Endothelial cell of umbilical vein (primary cell): ENCODE measurements around the gene ZBBX. TPM values are rescaled to one million over a fixed set of nuclear protein-coding genes. Genes with fewer than 3 reads are reported as not detected.
A peak's percentile ranks its signal among the peaks of the same experiment; 100 is the strongest.

Source experiments
- BruUV-seq: library from RNA; stranded (reverse); fragments of 400-500 nt; replicated peaks from 2 replicates; lab custom pipeline; 2021; lab: Mats Ljungman, UMichigan
- CTCF ChIA-PET: fragments of 300-600, 350-600 bp; sonication (Branson Sonifier 250); formaldehyde crosslinking; loops from one replicate; lab custom pipeline; 2021; ENCODE audit warnings: antibody characterized with exemption, inconsistent platforms; lab: Charles Lee
- POLR2A ChIA-PET: fragments of 300-600, 350-600 bp; sonication (Branson Sonifier 250); formaldehyde crosslinking; loops from one replicate; lab custom pipeline; 2021; ENCODE audit warnings: antibody characterized with exemption, inconsistent platforms; lab: Charles Lee
- DNase-seq: peaks from one replicate; pipeline ENCODE4 v3.0.0-alpha.2; 2011; ENCODE audit warnings: low read depth, low spot score
- FAIRE-seq: peaks from 2 replicates; lab custom pipeline; 2011; peaks lifted over from hg19 to GRCh38; lab: Jason Lieb, UNC
- H2AFZ ChIP-seq: 2 replicates; pipeline ENCODE4 v1.6.0; 2012; ENCODE audit warnings: low read depth, low read length, control low read depth, inconsistent platforms
- H3K27ac ChIP-seq: 2 replicates; pipeline ENCODE4 v1.5.1; 2011; ENCODE audit warnings: low read depth, mild to moderate bottlenecking, control low read depth, low read length, moderate library complexity; ENCODE audit not compliant: insufficient read depth
- H3K27me3 ChIP-seq, 2 experiments: 2 replicates each; pipeline versions ENCODE4 v1.6.0 to v1.6.1; 2011; ENCODE audit warnings: low read length in 2 of 2, mixed read lengths in 1 of 2; ENCODE audit not compliant: control insufficient read depth in 2 of 2, insufficient read depth in 2 of 2
- H3K36me3 ChIP-seq, 2 experiments: 2 replicates in 1 of 2; 3 replicates in 1 of 2; pipeline ENCODE4 v1.5.1; 2011; ENCODE audit warnings: low read length in 2 of 2, mild to moderate bottlenecking in 1 of 2, moderate library complexity in 1 of 2; ENCODE audit not compliant: control insufficient read depth in 2 of 2, insufficient read depth in 2 of 2; ENCODE audit errors: extremely low read depth in 1 of 2
- H3K4me1 ChIP-seq: 3 replicates; pipeline ENCODE4 v1.5.1; 2011; ENCODE audit warnings: mild to moderate bottlenecking, low read length; ENCODE audit not compliant: control insufficient read depth, insufficient read depth; ENCODE audit errors: extremely low read depth
- H3K4me2 ChIP-seq: 2 replicates; pipeline ENCODE4 v1.6.1; 2011; ENCODE audit warnings: low read length, control low read depth, mixed read lengths; ENCODE audit not compliant: insufficient read depth
- H3K4me3 ChIP-seq, 3 experiments: fragments of 200-600 bp in 1 of 3; sonication (generic), shearing (Covaris generic) in 1 of 3; replicated peaks in 1 of 3; 2 replicates each; pipeline ENCODE4 v1.5.1; 2011 to 2016; ENCODE audit warnings: control low read depth in 3 of 3, low read length in 3 of 3, mild to moderate bottlenecking in 2 of 3, inconsistent platforms in 1 of 3, low read depth in 1 of 3, moderate library complexity in 1 of 3; ENCODE audit not compliant: insufficient read depth in 1 of 3
- H3K79me2 ChIP-seq: 2 replicates; pipeline ENCODE4 v1.6.0; 2012; ENCODE audit warnings: low read length, inconsistent platforms; ENCODE audit not compliant: control insufficient read depth, insufficient read depth
- H3K9ac ChIP-seq: replicated peaks from 2 replicates; pipeline ENCODE3; 2011; ENCODE audit warnings: low read length, control low read depth; ENCODE audit not compliant: insufficient read depth; ENCODE audit errors: extremely low read depth
- H3K9me1 ChIP-seq: replicated peaks from 3 replicates; pipeline ENCODE4 v1.6.0; 2011; ENCODE audit warnings: mild to moderate bottlenecking, low read length; ENCODE audit not compliant: control insufficient read depth, insufficient read depth; ENCODE audit errors: extremely low read depth
- H3K9me3 ChIP-seq: replicated peaks from 2 replicates; pipeline ENCODE4 v1.5.1; 2012; ENCODE audit warnings: low read length, inconsistent platforms; ENCODE audit not compliant: control insufficient read depth, insufficient read depth
- H4K20me1 ChIP-seq: replicated peaks from 2 replicates; pipeline ENCODE3; 2011; ENCODE audit warnings: mild to moderate bottlenecking, low read length; ENCODE audit not compliant: control insufficient read depth, insufficient read depth; ENCODE audit errors: extremely low read depth
- CTCF ChIP-seq, 2 donors: IDR thresholded peaks; 1 replicate in 1 of 2; 2 replicates in 1 of 2; pipeline ENCODE4 v1.5.1; 2011; ENCODE audit warnings: low read length in 2 of 2, mild to moderate bottlenecking in 2 of 2, moderate library complexity in 2 of 2, control low read depth in 1 of 2, inconsistent platforms in 1 of 2, low read depth in 1 of 2; ENCODE audit not compliant: insufficient read depth in 1 of 2; ENCODE audit errors: extremely low read depth in 1 of 2
- EZH2 ChIP-seq: IDR thresholded peaks from 2 replicates; pipeline ENCODE4 v1.6.1; 2012; ENCODE audit warnings: borderline replicate concordance, low read depth, mild to moderate bottlenecking, moderate library complexity, low read length, inconsistent platforms; ENCODE audit not compliant: severe bottlenecking
- FOS ChIP-seq: IDR thresholded peaks from 2 replicates; pipeline ENCODE4 v1.6.1; 2011; ENCODE audit warnings: mild to moderate bottlenecking, low read length, moderate library complexity, borderline replicate concordance; ENCODE audit not compliant: insufficient read depth
- GATA2 ChIP-seq: IDR thresholded peaks from 2 replicates; pipeline ENCODE4 v1.7.0; 2011; ENCODE audit warnings: low read depth, mild to moderate bottlenecking, moderate library complexity, mixed read lengths, low read length; ENCODE audit not compliant: insufficient read length, insufficient read depth
- JUN ChIP-seq: IDR thresholded peaks from 2 replicates; pipeline ENCODE4 v1.6.1; 2011; ENCODE audit warnings: borderline replicate concordance, low read depth; ENCODE audit not compliant: insufficient read length, insufficient read depth
- MAX ChIP-seq: IDR thresholded peaks from 2 replicates; pipeline ENCODE4 v1.6.1; 2011; ENCODE audit not compliant: insufficient read depth, insufficient read length
- MYC ChIP-seq: IDR thresholded peaks from one replicate; pipeline ENCODE4 v1.6.1; 2011; ENCODE audit warnings: mild to moderate bottlenecking, low read depth, low read length
- POLR2A ChIP-seq: IDR thresholded peaks from 2 replicates; pipeline ENCODE4 v1.6.1; 2012; ENCODE audit warnings: low read depth, mild to moderate bottlenecking, control low read depth, low read length
- POLR2AphosphoS5 ChIP-seq: IDR thresholded peaks from 2 replicates; pipeline ENCODE4 v1.6.1; 2012; ENCODE audit warnings: low read depth, mild to moderate bottlenecking, control low read depth, low read length, moderate library complexity; ENCODE audit not compliant: insufficient read depth
- dilution Hi-C: fragments of 300-500 bp; cut with MboI; formaldehyde crosslinking; loops from one replicate; pipeline ENCODE4 v1.15.0; 2019; ENCODE audit warnings: low sequenced_read_pairs; ENCODE audit not compliant: extremely low pct_ligation_motif_present
- intact Hi-C: fragments of 100-400 bp; cut with micrococcal nuclease; formaldehyde crosslinking; loops from one replicate; pipeline ENCODE4 v1.10.0; 2022
- polyA plus RNA-seq, 4 experiments: library from polyadenylated mRNA; depleted of rRNA in 3 of 4; stranded (reverse) in 3 of 4; unstranded in 1 of 4; fragments of >200 nt; gene quantifications; 2 replicates each; pipeline versions ENCODE4 v1.2.1 to v1.2.3, GENCODE V29; 2011 to 2012; ENCODE audit warnings: missing spikeins in 1 of 4
- total RNA-seq: library from RNA; stranded (reverse); gene quantifications from 2 replicates; pipeline ENCODE4 v1.2.3, GENCODE V29; 2021

The ZBBX gene
- total and polyA plus RNA-seq, 2 donors (not counting 3 experiments of a cell fraction or from before 2014, with no cell fraction given) = not detected

- CTCF ChIA-PET = no interaction called here
- POLR2A ChIA-PET = no interaction called here
- Histone ChIP-seq H2AFZ (no peak overlapping the region), H3K36me3 (no peaks in the 10 kb centered on the region), H3K27me3 (no peaks in the 10 kb centered on the region), H3K79me2 (no peaks in the 10 kb centered on the region), H3K9me1 (no peaks in the 10 kb centered on the region), H3K4me3 (no peak overlapping the region), H3K9ac (no peak overlapping the region), H4K20me1 (no peaks in the 10 kb centered on the region), H3K27ac (no peak overlapping the region), H3K4me2 (no peak overlapping the region), H3K4me1 (no peaks in the 10 kb centered on the region), H3K9me3 (no peaks in the 10 kb centered on the region)
- FAIRE-seq (no peak), DNase-seq (peak; percentile 44)
- BruUV-seq = no TSS peak
- dilution Hi-C loops (no loop called here), intact Hi-C loops (loop anchor here (1.0 kb wide), 2 partner anchors 277 to 475 kb away; no protein-coding TSS in a partner anchor)
- TF ChIP-seq GATA2 (no peak), CTCF (IDR thresholded peaks at IDR 0.05; ENCODE audit: extremely low read depth in 1 of 2, insufficient read depth in 1 of 2, low read depth in 1 of 2, low read length in 2 of 2) (peak; percentile 9 to 25)
Observed at GRCh38 chr3:167406876-167407492, 26.9 kb upstream of the ZBBX start.

GRCh38 chr3:167397826-167398225 lies 17.7 kb upstream of the ZBBX start:
- no peak overlapping the region for H2AFZ ChIP-seq
- FAIRE-seq (no peak), DNase-seq (no peak)
- H3K9me3 ChIP-seq = no peaks in the 10 kb centered on the region
- ChIA-PET CTCF (no interaction called here), POLR2A (no interaction called here)
- no peak overlapping the region for H3K9ac ChIP-seq
- no peaks in the 10 kb centered on the region for H4K20me1 ChIP-seq
- dilution Hi-C loops = no loop called here
- BruUV-seq = no TSS peak
- TF ChIP-seq MAX (no peak), MYC (no peak), POLR2A (no peak), FOS (no peak), EZH2 (no peak), CTCF (IDR thresholded peaks at IDR 0.05; ENCODE audit: extremely low read depth in 1 of 2, insufficient read depth in 1 of 2, low read depth in 1 of 2, low read length in 2 of 2) (no peak), POLR2AphosphoS5 (no peak), JUN (no peak), GATA2 (no peak)
- H3K4me3 ChIP-seq = no peak overlapping the region
- H3K27ac ChIP-seq = no peak overlapping the region
- no peaks in the 10 kb centered on the region for H3K79me2 ChIP-seq
- intact Hi-C loops = no loop called here
- H3K27me3 ChIP-seq = no peaks in the 10 kb centered on the region
- H3K4me2 ChIP-seq = no peak overlapping the region
- H3K9me1 ChIP-seq = no peaks in the 10 kb centered on the region
- H3K36me3 ChIP-seq = no peaks in the 10 kb centered on the region
- no peaks in the 10 kb centered on the region for H3K4me1 ChIP-seq
